Dendritic cell treated with granulocyte-macrophage colony-stimulating factor and Interleukin-4, amounts not matched to agents 40 ng/mL and 50 ng/mL, for 4 days (primary cell): ENCODE data around the gene NCEH1.

Experiments used
- H3K27ac Mint-ChIP-seq: one replicate; pipeline ENCODE4 v1.8.0; 2022; ENCODE audit warnings: mild to moderate bottlenecking, mixed read lengths
- H3K27me3 Mint-ChIP-seq: one replicate; pipeline ENCODE4 v1.8.0; 2022; ENCODE audit warnings: mild to moderate bottlenecking, mixed read lengths
- H3K36me3 Mint-ChIP-seq: one replicate; pipeline ENCODE4 v1.8.0; 2022; ENCODE audit warnings: low read depth, mixed read lengths
- H3K4me1 Mint-ChIP-seq: one replicate; pipeline ENCODE4 v1.8.0; 2022; ENCODE audit warnings: low read depth, mixed read lengths
- H3K4me3 Mint-ChIP-seq: one replicate; pipeline ENCODE4 v1.8.0; 2022; ENCODE audit warnings: mild to moderate bottlenecking, moderate library complexity, mixed read lengths
- H3K9me3 Mint-ChIP-seq: one replicate; pipeline ENCODE4 v1.8.0; 2022; ENCODE audit warnings: mixed read lengths
- intact Hi-C: fragments of 100-400 bp; cut with micrococcal nuclease; formaldehyde crosslinking; loops from one replicate; pipeline ENCODE4 v1.15.0; 2022

NCEH1 gene

DNA sequence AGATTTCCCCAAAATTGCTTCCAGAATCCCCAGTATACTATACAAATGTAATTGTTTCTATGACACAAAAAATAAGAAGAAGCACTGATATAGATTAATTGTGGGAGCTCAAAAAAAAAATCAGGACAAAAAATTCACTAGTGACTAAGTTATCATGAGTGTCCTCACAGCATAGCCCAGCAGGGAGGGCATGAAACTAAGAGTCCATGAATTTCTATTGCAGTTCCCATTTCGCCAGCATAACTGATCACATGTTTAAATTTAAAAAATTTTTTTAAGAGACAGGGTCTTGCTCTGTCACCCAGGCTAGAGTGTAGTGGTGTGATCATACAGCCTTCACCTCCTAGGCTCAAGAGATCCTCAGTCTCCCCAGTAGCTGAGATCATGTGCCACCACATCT is 10.6 kb downstream of the NCEH1 start:
- Mint-ChIP-seq H3K36me3 (peaks cover 5% of the 10 kb centered on the region), H3K4me3 (no peak overlapping the region), H3K9me3 (no peaks in the 10 kb centered on the region), H3K4me1 (peaks cover 51% of the 10 kb centered on the region), H3K27ac (peak overlapping the region; percentile 100), H3K27me3 (no peaks in the 10 kb centered on the region)
- intact Hi-C loops = no loop called here

DNA sequence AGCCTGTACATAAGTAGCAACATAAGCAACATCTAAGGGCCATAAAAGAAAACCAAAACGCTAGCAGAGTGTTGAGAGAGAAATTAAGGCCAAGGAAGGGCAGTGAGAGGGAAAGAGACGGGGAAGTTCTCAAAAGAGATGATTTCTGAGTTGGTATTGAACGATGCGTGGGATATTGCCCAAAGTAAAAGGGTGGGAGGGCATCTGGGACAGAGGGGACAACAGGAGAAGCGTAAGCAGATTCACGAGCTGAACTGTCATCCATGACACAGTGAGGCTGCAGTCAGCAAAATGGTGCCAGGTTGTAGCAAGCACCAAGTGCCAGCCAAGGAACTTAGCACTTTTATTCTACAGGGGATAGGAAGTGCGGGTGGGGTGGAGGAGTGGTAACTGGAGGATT is 11.8 kb downstream of the NCEH1 start:
- Mint-ChIP-seq H3K27ac (peak overlapping the region; percentile 100), H3K27me3 (no peaks in the 10 kb centered on the region), H3K9me3 (no peaks in the 10 kb centered on the region), H3K4me1 (peaks cover 52% of the 10 kb centered on the region), H3K36me3 (peaks cover 5% of the 10 kb centered on the region), H3K4me3 (peak overlapping the region; percentile 68)
- intact Hi-C loops = loop anchor here (2.0 kb wide), 1 partner anchor 52 kb away; the partner anchor contains the start of gene ECT2

DNA sequence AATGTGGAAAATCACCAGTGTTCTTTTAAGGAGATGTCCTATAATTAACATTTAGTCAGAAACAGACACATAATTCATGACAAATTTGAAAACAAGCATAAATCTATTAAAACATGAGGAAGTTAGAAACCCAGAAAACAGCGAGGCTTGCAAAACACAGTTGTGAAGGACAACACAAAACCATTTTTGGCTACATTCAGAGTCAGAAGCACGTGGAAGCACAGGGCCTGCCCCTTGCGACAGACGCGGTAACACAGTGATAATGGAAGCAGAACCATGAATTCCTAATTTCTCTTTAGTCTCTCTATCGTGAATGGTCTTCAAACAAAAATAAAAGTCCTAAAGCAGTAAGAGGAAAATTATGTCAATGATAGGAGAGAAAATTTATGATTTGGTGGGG is 12.2 kb downstream of the NCEH1 start:
- H3K36me3 Mint-ChIP-seq = peaks cover 5% of the 10 kb centered on the region
- H3K27ac Mint-ChIP-seq = peak overlapping the region; percentile 100
- peak overlapping the region; percentile 68 for H3K4me3 Mint-ChIP-seq
- no peaks in the 10 kb centered on the region for H3K9me3 Mint-ChIP-seq
- intact Hi-C loops = loop anchor here (2.0 kb wide), 1 partner anchor 52 kb away; the partner anchor contains the start of gene ECT2
- H3K4me1 Mint-ChIP-seq = peaks cover 49% of the 10 kb centered on the region
- H3K27me3 Mint-ChIP-seq = no peaks in the 10 kb centered on the region

DNA sequence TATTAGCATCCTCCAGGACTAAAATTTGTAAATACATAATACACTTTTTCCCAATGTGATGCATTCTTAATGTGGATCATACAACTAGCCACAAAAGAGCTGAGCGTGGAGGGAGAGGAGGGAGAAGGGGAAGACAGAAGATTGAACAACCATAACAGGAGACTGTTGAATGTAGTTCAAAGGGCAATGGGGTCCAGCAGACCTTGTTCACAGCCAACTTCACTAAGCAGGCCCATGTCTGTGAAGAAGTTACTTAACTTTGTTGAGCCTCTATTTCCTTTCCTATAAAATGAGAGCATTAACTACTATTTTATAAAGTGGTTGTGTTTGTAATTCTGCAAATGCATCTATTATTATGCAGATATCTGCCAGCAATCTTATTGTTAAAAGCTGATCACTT is 13.3 kb downstream of the NCEH1 start:
- H3K27me3 Mint-ChIP-seq = no peaks in the 10 kb centered on the region
- H3K36me3 Mint-ChIP-seq = peaks cover 5% of the 10 kb centered on the region
- H3K27ac Mint-ChIP-seq = peak overlapping the region; percentile 100
- intact Hi-C loops = no loop called here
- peaks cover 58% of the 10 kb centered on the region for H3K4me1 Mint-ChIP-seq
- H3K9me3 Mint-ChIP-seq = no peaks in the 10 kb centered on the region
- H3K4me3 Mint-ChIP-seq = no peak overlapping the region

DNA sequence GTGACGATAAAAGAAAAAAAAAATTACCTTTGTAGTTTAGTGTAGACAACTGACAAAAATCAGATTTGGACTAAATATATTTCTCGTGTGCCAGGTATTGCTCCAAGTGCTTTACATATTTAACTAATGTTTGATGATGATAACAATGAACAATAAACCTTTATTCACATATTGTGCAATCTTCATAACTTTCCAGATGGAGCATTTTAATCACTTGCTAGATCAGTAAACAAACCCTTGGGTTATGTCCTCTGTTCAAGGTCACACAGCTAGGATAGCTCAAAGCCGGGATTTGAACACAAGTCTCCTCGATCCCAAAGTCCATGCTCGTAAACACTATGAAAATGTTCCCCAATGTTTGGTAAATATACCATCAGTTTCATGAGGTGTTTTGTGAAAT is 14.5 kb downstream of the NCEH1 start:
- Mint-ChIP-seq H3K36me3 (peaks cover 5% of the 10 kb centered on the region), H3K27me3 (no peaks in the 10 kb centered on the region), H3K4me3 (no peak overlapping the region), H3K9me3 (no peaks in the 10 kb centered on the region), H3K27ac (no peak overlapping the region), H3K4me1 (peaks cover 58% of the 10 kb centered on the region)
- intact Hi-C loops = no loop called here

DNA sequence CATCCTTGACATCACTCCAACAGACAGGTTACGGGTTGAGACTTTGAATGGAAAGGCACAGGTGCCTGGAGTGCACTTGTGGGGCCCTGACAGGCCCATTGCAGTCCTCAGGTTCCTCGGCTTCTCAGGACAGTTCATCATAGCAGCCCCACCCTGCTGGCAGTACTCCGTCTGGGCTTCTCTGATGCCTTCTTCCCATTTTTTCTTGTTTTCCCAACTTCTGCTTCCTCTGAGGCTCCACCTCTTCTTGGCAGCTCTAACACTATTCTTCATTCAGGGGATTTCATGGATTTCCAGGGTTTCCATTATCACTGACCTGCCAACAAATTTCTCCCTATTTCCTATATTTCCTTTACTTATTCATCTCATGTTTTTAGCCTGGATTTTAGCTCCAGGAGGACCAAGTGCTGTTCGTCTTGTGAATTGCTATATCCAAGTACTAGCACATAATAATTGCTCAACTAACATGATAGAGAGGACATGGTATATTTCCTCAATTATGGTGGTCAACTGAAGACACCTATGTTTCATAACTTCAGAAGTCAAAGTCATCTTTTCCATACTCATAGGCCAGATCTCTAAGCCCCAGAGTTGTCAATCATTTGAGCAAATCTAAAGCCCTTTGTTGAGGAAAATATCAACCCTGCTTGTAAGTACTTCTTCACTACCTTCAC is 16.2 kb downstream of the NCEH1 start:
- Mint-ChIP-seq H3K9me3 (no peaks in the 10 kb centered on the region), H3K4me3 (no peak overlapping the region), H3K27me3 (no peaks in the 10 kb centered on the region), H3K27ac (peak overlapping the region; percentile 25), H3K36me3 (peaks cover 5% of the 10 kb centered on the region), H3K4me1 (peaks cover 49% of the 10 kb centered on the region)
- intact Hi-C loops = no loop called here

DNA sequence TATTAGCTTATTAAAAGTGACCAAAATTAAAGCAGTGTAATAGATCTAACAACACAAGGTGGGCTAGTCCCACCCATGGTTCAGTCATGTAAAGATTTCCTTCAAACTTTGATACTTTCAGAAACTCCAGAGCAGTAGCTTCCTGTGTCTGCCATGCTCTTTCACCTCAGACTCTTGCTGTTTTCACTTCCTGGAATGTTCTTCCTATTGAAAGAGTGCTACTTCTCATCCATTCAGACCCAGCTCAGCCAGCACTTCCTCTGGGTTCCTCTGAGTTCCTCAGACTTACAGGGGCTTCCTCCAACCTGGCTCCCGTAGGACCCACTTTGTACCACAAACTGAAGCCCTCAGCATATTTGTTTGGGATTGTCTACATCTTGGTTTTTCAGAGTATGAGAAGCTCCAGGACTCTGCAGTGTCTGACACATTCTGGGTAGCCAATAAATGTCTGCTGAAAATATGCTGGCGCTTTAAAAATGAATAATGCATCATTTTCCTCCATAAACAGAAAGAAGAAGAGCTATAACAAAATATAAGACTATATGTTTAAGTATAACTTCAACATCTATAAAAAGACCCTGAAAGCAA is 18.0 kb downstream of the NCEH1 start:
- Mint-ChIP-seq H3K36me3 (no peaks in the 10 kb centered on the region), H3K4me1 (peaks cover 34% of the 10 kb centered on the region), H3K4me3 (no peak overlapping the region), H3K27me3 (no peaks in the 10 kb centered on the region), H3K27ac (peak overlapping the region; percentile 83), H3K9me3 (no peaks in the 10 kb centered on the region)
- intact Hi-C loops = loop anchor here (2.0 kb wide), 1 partner anchor 18 kb away; the partner anchor contains the start of gene NCEH1

DNA sequence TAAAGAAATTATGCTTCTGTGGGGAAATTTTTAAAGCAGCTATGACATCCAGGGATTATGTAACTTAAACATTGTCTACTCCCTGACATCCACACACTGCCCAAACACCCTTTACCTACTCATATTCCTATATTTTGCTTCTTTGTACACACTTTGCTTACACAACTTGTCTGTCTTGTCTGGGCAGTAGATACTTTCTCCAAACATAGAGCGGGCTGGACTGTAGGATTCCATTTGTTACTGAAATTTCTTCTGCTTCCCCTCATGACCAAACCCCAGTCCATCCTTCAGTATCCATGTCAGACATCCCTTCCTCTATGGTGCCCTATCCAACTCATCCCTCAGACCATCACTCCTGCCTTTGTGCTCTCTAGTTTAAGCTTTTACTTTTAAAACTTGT is 19.9 kb downstream of the NCEH1 start:
- Mint-ChIP-seq H3K9me3 (no peaks in the 10 kb centered on the region), H3K36me3 (no peaks in the 10 kb centered on the region), H3K4me3 (no peak overlapping the region), H3K27ac (peak overlapping the region; percentile 23), H3K4me1 (peaks cover 48% of the 10 kb centered on the region), H3K27me3 (no peaks in the 10 kb centered on the region)
- intact Hi-C loops = no loop called here

DNA sequence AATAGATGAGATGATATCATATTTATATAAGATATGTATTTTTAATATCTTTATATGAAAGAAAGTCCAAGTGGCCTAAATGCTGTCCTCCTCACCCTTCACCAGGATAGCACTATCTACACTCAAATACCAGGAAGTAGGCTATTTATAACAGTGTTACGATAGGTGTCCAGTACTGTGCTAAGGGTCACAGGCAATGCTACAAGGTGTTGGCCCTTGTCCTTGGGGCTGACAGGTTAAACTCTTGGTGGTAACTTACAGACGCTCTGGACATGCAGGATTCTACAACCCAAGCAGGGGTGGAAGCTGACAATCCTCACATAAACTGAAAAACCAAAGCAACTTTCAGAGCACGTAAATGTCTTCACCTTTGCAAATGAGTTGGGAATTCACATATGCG is 22.3 kb downstream of the NCEH1 start:
- H3K4me1 Mint-ChIP-seq = peaks cover 46% of the 10 kb centered on the region
- H3K27me3 Mint-ChIP-seq = no peaks in the 10 kb centered on the region
- intact Hi-C loops = no loop called here
- H3K4me3 Mint-ChIP-seq = no peak overlapping the region
- H3K27ac Mint-ChIP-seq = no peak overlapping the region
- H3K9me3 Mint-ChIP-seq = no peaks in the 10 kb centered on the region
- H3K36me3 Mint-ChIP-seq = no peaks in the 10 kb centered on the region

DNA sequence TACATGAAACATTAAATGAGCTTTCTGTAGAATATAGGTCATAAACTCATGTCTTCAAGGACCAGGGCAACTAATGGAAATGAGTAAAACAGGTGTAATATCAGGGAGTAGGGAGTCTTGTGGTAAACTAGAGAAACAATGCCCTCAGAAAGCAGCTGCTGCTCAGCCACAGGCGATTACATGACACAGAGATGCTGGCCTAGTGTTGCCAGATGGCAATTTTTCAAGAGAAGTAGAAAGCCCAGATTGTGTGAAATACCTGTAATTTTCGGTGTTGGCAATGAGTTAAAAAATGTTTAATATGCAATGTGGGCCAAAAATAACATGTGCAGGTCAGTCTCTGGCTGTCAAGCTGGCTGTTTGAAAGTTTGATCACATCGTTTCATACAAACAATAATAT is 23.4 kb downstream of the NCEH1 start:
- Mint-ChIP-seq H3K9me3 (no peaks in the 10 kb centered on the region), H3K27me3 (no peaks in the 10 kb centered on the region), H3K4me3 (no peak overlapping the region), H3K27ac (no peak overlapping the region), H3K4me1 (peaks cover 37% of the 10 kb centered on the region), H3K36me3 (no peaks in the 10 kb centered on the region)
- intact Hi-C loops = no loop called here

DNA sequence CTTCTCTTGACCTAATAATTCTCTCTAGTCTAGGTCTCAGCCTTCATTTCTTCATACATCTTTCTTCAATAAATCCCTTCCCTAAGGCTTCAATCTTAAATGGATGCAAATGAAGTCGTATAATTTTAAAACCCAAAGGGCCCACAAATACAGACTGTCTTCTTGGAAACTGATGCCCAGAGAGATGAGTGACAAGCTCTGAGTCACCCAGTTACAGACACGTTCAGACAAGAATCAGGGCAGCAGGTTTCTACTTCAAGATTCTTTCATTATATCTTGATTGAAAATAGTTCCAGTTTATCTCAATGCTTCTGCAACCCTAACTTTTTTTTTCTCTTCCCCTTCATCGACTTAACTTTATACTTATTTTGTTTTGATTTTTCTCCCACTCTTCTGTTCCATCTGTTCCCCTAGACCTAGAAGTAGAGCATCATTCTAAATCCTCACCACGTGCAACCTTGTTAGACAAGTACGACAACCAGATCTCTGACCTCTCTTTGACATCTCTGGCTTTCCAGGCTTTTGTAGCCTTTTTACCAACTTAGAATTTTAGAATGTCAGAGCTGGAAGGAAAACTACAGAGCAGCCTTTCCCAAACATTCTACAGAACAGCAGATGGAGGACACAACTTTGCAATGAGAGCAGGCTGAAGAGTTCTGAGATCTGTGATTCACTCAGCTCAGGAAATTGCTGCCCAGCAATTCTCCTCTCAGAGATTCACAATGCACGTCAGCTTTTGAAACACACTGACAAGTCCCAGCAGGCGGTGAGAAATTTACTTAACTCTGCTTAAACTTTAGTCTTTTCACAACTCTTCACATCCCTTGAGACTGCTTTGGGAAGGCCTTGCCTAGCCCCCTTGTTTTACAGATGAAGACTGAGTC is 25.3 kb downstream of the NCEH1 start:
- Mint-ChIP-seq H3K9me3 (no peaks in the 10 kb centered on the region), H3K27me3 (no peaks in the 10 kb centered on the region), H3K4me3 (no peak overlapping the region), H3K27ac (no peak overlapping the region), H3K4me1 (peaks cover 30% of the 10 kb centered on the region), H3K36me3 (peaks cover 5% of the 10 kb centered on the region)
- intact Hi-C loops = no loop called here

DNA sequence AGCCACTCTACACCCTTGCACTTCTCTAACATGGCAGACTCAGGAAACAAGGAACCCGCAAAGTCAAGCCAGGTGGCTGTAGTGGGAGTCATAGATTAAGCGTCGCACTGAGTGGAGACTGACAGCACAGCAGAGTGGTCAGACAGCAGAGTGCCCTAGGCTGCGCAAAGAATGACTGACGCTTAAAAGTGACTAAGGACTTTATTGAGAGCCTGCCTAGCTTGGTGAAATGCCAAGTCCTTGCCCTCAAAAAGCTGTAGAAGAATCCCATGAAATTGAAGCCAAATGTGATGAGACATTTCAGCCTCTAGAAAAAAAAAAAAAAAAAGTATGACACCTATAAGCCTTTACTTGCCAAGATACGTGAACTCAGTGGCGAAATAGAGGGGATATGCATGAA is 30.2 kb downstream of the NCEH1 start:
- Mint-ChIP-seq H3K27ac (no peak overlapping the region), H3K36me3 (peaks cover 13% of the 10 kb centered on the region), H3K4me1 (peaks cover 31% of the 10 kb centered on the region), H3K4me3 (no peak overlapping the region), H3K27me3 (no peaks in the 10 kb centered on the region), H3K9me3 (no peaks in the 10 kb centered on the region)
- intact Hi-C loops = no loop called here

DNA sequence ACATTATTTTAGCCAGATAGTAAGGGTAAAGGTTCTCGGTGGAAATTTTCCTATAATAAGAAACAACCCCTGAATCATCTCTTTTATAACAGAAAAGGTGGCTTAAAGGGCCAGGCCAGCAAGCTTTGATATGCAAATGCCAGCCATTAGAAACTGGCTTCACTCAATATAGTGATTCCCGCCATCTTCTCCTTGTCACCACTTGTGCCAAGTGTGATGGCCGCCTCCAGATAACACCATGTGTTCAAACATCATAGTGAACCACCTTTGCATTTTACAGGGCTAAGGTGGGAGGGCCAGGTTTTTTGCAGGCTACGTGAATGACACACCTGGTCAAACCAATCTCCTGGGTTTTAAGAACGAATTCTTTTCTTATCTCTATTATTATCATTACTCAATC is 31.3 kb downstream of the NCEH1 start:
- H3K4me3 Mint-ChIP-seq = no peak overlapping the region
- intact Hi-C loops = no loop called here
- no peaks in the 10 kb centered on the region for H3K27me3 Mint-ChIP-seq
- H3K9me3 Mint-ChIP-seq = no peaks in the 10 kb centered on the region
- H3K4me1 Mint-ChIP-seq = peaks cover 27% of the 10 kb centered on the region
- H3K36me3 Mint-ChIP-seq = peaks cover 13% of the 10 kb centered on the region
- no peak overlapping the region for H3K27ac Mint-ChIP-seq

DNA sequence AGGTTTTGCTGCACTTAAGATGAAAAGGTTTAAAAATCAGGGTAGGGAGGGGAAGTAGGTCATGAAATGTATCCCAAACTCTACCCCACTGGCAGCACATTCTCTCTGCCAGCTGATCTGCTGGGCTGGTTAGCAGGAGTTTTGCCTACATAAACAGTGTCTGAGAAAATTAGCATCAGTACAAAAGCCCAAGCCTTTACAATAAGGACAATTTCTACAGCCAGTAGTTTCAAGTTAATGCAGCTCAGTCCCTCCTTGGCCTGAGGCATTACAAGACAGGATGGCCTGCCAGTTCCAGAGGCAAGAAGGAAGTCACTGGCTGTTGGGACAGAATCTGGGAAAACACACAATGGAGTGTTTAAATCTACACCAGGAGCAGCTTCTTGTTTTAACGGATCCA is 32.8 kb downstream of the NCEH1 start:
- no peaks in the 10 kb centered on the region for H3K9me3 Mint-ChIP-seq
- no peak overlapping the region for H3K4me3 Mint-ChIP-seq
- intact Hi-C loops = no loop called here
- no peaks in the 10 kb centered on the region for H3K27me3 Mint-ChIP-seq
- H3K36me3 Mint-ChIP-seq = peaks cover 13% of the 10 kb centered on the region
- no peak overlapping the region for H3K27ac Mint-ChIP-seq
- H3K4me1 Mint-ChIP-seq = peaks cover 27% of the 10 kb centered on the region
